ENCODE measurements around the gene PRDX3. TPM values are rescaled to one million over a fixed set of nuclear protein-coding genes. Genes with fewer than 3 reads are reported as not detected.
"Not testable (repeated sequence)": the region's sequence is repeated elsewhere in the genome, so short reads cannot be mapped to it uniquely, and the experiment has no call there.

Gene PRDX3
- total RNA-seq, 2 experiments from 2014 or later, result 156 to 175 TPM

DNA sequence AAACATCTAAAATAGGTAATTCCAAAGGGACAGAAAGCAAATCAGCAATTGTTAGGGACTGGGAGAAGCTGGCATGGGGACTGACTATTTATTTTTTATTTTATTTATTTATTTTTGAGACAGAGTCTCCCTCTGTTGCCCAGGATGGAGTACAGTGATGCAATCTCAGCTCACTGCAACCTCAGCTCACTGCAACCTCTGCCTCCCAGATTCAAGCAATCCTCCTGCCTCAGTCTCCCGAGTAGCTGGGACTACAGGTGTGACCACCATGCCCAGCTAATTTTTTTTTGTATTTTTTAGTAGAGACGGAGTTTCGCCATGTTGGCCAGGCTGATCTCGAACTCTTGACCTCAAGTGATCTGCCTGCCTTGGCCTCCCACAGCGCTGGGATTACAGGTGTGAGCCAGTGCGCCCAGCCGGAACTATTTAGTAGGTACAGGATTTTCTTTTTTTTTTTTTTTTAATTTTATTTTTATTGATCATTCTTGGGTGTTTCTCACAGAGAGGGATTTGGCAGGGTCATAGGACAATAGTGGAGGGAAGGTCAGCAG, 2.3 kb upstream of the PRDX3 start:
- BruUV-seq (replicated peaks); H3K4me2 ChIP-seq (ENCODE audit: low read length); H2AFZ ChIP-seq (ENCODE audit: low read length); H3K27ac ChIP-seq (ENCODE audit: low read depth, low read length, poor library complexity, severe bottlenecking); H3K9me2 ChIP-seq (ENCODE audit: insufficient read depth, low read length); CTCF ChIA-PET (ENCODE audit: unreplicated experiment); H3K9me3 ChIP-seq (ENCODE audit: low read length); intact Hi-C loops (cut with micrococcal nuclease; ENCODE audit: unreplicated experiment); H4K20me1 ChIP-seq (ENCODE audit: insufficient read depth, low read length); H3K4me3 ChIP-seq (ENCODE audit: low read depth, low read length, poor library complexity, severe bottlenecking); DNase-seq (ENCODE audit: low spot score): not testable (repeated sequence)
- TF ChIP-seq, protein P1, sequence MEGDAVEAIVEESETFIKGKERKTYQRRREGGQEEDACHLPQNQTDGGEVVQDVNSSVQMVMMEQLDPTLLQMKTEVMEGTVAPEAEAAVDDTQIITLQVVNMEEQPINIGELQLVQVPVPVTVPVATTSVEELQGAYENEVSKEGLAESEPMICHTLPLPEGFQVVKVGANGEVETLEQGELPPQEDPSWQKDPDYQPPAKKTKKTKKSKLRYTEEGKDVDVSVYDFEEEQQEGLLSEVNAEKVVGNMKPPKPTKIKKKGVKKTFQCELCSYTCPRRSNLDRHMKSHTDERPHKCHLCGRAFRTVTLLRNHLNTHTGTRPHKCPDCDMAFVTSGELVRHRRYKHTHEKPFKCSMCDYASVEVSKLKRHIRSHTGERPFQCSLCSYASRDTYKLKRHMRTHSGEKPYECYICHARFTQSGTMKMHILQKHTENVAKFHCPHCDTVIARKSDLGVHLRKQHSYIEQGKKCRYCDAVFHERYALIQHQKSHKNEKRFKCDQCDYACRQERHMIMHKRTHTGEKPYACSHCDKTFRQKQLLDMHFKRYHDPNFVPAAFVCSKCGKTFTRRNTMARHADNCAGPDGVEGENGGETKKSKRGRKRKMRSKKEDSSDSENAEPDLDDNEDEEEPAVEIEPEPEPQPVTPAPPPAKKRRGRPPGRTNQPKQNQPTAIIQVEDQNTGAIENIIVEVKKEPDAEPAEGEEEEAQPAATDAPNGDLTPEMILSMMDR (conservative IDR thresholded peaks at IDR 0.05; ENCODE audit: low read length), result 0 out of 2 replicates have a peak, but pooled peaks have one; percentile 24
- Histone ChIP-seq H3K79me2 (ENCODE audit: insufficient read depth, low read depth, low read length) (peaks cover 24% of the 10 kb centered on the region), H3K36me3 (ENCODE audit: insufficient read depth, low read length) (peaks cover 13% of the 10 kb centered on the region; the same call in 1 of the 2 replicates), H3K4me1 (ENCODE audit: insufficient read depth, low read length, poor library complexity, severe bottlenecking) (peaks cover 24% of the 10 kb centered on the region)
- POLR2A ChIA-PET, result interaction anchor here (0.6 to 1.1 kb wide), 5 partner anchors 8 to 998 kb away, joined by 3 to 7 read pairs (median 3); no protein-coding TSS in a partner anchor

DNA sequence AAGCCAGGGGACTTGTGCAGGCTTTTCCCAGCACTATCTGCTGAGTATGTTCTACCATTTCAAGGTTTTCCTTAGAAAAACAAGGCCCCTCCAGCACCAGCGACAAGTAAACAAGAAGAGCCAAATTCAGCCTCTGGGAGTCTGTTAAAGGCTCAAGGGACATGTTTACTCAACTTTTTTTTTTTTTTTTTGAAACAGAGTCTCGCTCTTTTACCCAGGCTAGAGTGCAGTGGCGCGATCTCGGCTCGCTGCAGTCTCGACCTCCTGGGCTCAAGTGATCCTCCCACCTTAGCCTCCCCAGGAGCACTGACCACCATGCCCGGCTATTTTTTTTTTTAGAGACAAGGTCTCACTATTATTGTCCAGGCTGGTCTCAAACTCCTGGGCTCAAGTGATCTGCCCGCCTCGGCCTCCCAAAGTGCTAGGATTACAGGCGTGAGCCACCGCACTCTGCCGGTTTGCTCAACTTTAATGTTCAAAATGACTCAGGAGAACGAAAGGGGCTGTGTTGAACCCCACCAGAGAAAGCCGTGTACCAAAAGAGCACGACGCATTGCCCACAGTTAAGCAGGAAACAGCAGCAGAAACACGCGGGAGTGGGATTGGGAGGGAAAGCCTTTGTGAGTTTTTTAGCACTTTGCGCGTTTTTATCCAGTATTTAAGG, 772 bp downstream of the PRDX3 start:
- POLR2A ChIA-PET, result no interaction called here
- no TSS peak for BruUV-seq (replicated peaks)
- intact Hi-C loops (cut with micrococcal nuclease; ENCODE audit: unreplicated experiment), result loop anchor here (1.0 kb wide), 1 partner anchor 149 kb away; the partner anchor contains the start of gene NANOS1

More for the DNA sequence above, 772 bp downstream of the PRDX3 start:
- CTCF ChIA-PET (ENCODE audit: unreplicated experiment), result no interaction called here
- TF ChIP-seq, protein P1 (conservative IDR thresholded peaks at IDR 0.05; ENCODE audit: low read length), result no peak
- TF ChIP-seq EZH2phosphoT487 (IDR thresholded peaks at IDR 0.05; ENCODE audit: borderline replicate concordance, low read depth, low read length), result no peak
- H3K27ac ChIP-seq (ENCODE audit: low read depth, low read length, poor library complexity, severe bottlenecking), result peak overlapping the region; percentile 62
- H3K9me3 ChIP-seq (ENCODE audit: low read length), result no peaks in the 10 kb centered on the region
- H3K9me2 ChIP-seq (ENCODE audit: insufficient read depth, low read length), result no peaks in the 10 kb centered on the region
- H3K4me1 ChIP-seq (ENCODE audit: insufficient read depth, low read length, poor library complexity, severe bottlenecking), result peaks cover 35% of the 10 kb centered on the region
- DNase-seq (ENCODE audit: low spot score), result no peak
- H4K20me1 ChIP-seq (ENCODE audit: insufficient read depth, low read length), result no peaks in the 10 kb centered on the region
- peak overlapping the region; percentile 94 for H3K4me2 ChIP-seq (ENCODE audit: low read length)
- peak overlapping the region; percentile 78 for H3K4me3 ChIP-seq (ENCODE audit: low read depth, low read length, poor library complexity, severe bottlenecking)
- H3K36me3 ChIP-seq (ENCODE audit: insufficient read depth, low read length), result peaks cover 43% of the 10 kb centered on the region
- H2AFZ ChIP-seq (ENCODE audit: low read length), result peak overlapping the region; percentile 99; the same call in 1 of the 2 replicates
- H3K79me2 ChIP-seq (ENCODE audit: insufficient read depth, low read depth, low read length), result peaks cover 38% of the 10 kb centered on the region
